Effector memory CD8-positive, alpha-beta T cell (primary cell): ENCODE measurements around the gene ARMC8.
"Not testable (repeated sequence)": the region's sequence is repeated elsewhere in the genome, so short reads cannot be mapped to it uniquely, and the experiment has no call there.

Source experiments
- ATAC-seq: fragments of 150-1000 bp; cut with Tn5 transposase; replicated peaks from 2 replicates; pipeline ENCODE4 v1.10.0; 2021; ENCODE audit warnings: mild to moderate bottlenecking, moderate library complexity
- DNase-seq, 3 experiments: peaks; one replicate each; pipeline ENCODE4 v3.0.0; 2021
- H3K27ac Mint-ChIP-seq, 2 donors: one replicate each; pipeline ENCODE4 v1.8.0; 2022; ENCODE audit warnings: mild to moderate bottlenecking in 2 of 2, mixed read lengths in 2 of 2, moderate library complexity in 2 of 2
- H3K27me3 Mint-ChIP-seq, 2 donors: one replicate each; pipeline ENCODE4 v1.8.0; 2022; ENCODE audit warnings: mixed read lengths in 2 of 2
- H3K36me3 Mint-ChIP-seq: one replicate; pipeline ENCODE4 v1.8.0; 2022; ENCODE audit warnings: mild to moderate bottlenecking, moderate library complexity, mixed read lengths; ENCODE audit not compliant: insufficient read depth
- H3K4me1 Mint-ChIP-seq, 2 donors: one replicate each; pipeline ENCODE4 v1.8.0; 2022; ENCODE audit warnings: low read depth in 2 of 2, mixed read lengths in 2 of 2
- H3K4me3 Mint-ChIP-seq, 2 donors: one replicate each; pipeline ENCODE4 v1.8.0; 2022; ENCODE audit warnings: mild to moderate bottlenecking in 2 of 2, mixed read lengths in 2 of 2, moderate library complexity in 2 of 2
- H3K9me3 Mint-ChIP-seq, 2 donors: one replicate each; pipeline ENCODE4 v1.8.0; 2022; ENCODE audit warnings: mixed read lengths in 2 of 2
- total RNA-seq, 9 experiments: gene quantifications; one replicate each; lab custom pipeline; 2026; lab: John Stamatoyannopoulos, UW

ARMC8 gene, protein sequence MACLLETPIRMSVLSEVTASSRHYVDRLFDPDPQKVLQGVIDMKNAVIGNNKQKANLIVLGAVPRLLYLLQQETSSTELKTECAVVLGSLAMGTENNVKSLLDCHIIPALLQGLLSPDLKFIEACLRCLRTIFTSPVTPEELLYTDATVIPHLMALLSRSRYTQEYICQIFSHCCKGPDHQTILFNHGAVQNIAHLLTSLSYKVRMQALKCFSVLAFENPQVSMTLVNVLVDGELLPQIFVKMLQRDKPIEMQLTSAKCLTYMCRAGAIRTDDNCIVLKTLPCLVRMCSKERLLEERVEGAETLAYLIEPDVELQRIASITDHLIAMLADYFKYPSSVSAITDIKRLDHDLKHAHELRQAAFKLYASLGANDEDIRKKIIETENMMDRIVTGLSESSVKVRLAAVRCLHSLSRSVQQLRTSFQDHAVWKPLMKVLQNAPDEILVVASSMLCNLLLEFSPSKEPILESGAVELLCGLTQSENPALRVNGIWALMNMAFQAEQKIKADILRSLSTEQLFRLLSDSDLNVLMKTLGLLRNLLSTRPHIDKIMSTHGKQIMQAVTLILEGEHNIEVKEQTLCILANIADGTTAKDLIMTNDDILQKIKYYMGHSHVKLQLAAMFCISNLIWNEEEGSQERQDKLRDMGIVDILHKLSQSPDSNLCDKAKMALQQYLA
- total RNA-seq = 64.1 to 100 (median 85.9) reads per million in 9 experiments

DNA sequence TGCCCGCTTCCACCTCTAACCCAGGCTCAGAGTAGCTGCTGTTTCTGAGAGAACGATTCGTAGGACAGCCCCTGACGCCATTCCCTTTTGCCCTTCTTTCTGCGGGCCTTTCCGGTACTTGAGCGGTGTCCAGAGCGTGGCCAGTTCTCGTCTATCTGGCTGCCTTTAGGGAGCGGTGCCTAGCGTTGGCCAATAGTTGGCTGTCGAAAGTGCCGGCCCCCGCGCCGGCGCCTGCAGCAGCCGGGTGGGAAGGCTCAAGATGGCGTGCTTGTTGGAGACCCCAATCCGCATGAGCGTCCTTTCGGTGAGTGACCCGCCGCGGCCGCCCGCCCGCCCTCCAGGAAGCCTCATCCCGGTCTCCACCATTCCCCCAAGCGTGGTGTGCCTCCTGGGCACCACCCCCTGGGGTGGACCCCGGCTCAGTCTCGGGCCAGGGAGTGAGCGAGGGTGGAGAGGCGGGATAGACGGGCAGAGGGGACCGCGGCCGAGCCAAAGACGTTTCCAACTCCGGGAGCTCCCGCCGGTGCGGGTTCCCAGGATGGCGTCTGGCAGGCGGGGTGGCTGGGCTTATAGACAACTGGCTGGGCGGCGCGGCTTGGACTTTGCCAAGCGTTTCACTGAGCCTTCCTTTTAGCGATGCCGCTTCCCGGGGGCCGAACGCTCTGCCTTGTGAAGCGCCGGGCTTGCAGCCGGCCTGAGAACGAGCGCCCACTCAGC lies at the start of gene ARMC8:
TSS of gene ARMC8 (plus strand) at position 6 of the 717 bp plus-strand sequence. CDS start at position 260, 254 bp downstream.
- peak; percentile 55 for ATAC-seq
- Mint-ChIP-seq H3K27me3 (peaks cover 21 to 26% of the 10 kb centered on the region in 2 donors), H3K9me3 (no peaks in the 10 kb centered on the region), H3K27ac (peak within 1 kb of the TSS; percentile 96 to 97), H3K36me3 (peaks cover 7% of the 10 kb centered on the region), H3K4me3 (peak within 1 kb of the TSS; percentile 93 to 96), H3K4me1 (peaks cover 24 to 34% of the 10 kb centered on the region in 2 donors)
- DNase-seq = peak in 2 of 3 experiments; percentile 15 to 16

DNA sequence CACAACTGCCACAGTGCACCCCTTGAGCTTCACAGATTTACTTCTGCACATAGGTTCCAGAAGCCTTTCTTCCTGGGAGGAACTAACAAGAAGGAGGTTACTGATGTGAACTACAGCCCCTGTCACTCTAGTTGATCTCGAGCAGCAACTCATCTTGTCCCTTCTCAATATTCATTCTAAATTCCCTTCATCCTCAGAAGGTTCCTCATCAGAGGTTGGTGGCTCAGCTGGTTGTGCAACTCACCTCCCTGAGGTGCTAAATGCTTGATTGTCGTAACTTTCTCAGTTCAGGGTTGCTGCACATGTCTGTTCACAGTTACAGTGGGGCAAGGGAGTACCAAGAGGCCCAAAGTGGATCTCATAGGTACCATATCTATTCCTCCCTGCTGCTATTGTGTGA lies 49.2 kb upstream of the ARMC8 start:
- DNase-seq (no peak), ATAC-seq (no peak)
- Mint-ChIP-seq H3K9me3 (no peaks in the 10 kb centered on the region), H3K27ac (no peak overlapping the region), H3K36me3 (no peaks in the 10 kb centered on the region), H3K4me3 (no peak overlapping the region), H3K4me1 (no peaks in the 10 kb centered on the region), H3K27me3 (peaks cover 21 to 26% of the 10 kb centered on the region in 2 donors)

DNA sequence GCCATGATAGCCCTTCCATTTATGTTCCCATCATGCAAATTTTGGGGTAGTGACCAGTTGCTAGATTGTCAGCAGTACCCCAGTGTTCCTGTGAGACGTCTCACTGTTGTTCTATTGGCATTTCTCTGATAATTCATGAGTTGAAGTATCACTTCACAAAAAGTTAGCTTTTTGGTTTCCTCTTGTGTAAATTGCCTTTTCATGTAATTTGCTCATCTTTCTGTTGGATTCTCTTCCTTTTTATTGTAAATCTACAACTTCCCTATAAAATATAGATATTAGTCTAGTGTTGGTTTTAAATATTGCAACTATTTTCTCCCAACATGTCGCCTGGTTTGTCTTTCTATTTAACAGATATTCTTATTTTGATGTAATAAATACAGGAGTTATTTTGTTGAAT lies 47.4 kb upstream of the ARMC8 start:
- ATAC-seq (no peak), DNase-seq (no peak)
- Mint-ChIP-seq H3K27ac (no peak overlapping the region), H3K4me1 (no peaks in the 10 kb centered on the region), H3K36me3 (no peaks in the 10 kb centered on the region), H3K27me3 (peaks cover 25 to 26% of the 10 kb centered on the region in 2 donors), H3K9me3 (no peaks in the 10 kb centered on the region), H3K4me3 (no peak overlapping the region)

DNA sequence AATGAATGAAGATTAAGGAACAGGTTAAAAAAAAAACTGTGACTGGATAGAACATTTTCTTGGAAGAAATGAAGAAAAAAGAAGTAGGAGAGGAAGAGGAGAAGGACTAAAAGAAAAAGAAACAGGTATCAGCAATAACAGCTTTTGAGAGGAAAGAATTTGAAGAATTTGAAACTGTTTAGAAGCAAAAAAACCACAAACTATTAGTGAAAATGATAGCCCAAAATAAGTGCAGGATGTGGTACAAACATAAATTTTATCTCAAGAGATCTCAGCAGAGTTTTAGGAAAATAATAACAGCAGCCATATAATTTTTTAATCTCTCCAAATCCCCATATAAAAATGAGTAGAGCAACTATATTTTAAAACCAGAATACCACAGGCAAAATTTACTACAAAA lies 46.2 kb upstream of the ARMC8 start:
- Mint-ChIP-seq H3K27ac (no peak overlapping the region), H3K27me3 (peaks cover 21 to 30% of the 10 kb centered on the region in 2 donors), H3K9me3 (no peaks in the 10 kb centered on the region), H3K4me1 (no peaks in the 10 kb centered on the region), H3K4me3 (no peak overlapping the region), H3K36me3 (no peaks in the 10 kb centered on the region)
- ATAC-seq = no peak
- no peak for DNase-seq

DNA sequence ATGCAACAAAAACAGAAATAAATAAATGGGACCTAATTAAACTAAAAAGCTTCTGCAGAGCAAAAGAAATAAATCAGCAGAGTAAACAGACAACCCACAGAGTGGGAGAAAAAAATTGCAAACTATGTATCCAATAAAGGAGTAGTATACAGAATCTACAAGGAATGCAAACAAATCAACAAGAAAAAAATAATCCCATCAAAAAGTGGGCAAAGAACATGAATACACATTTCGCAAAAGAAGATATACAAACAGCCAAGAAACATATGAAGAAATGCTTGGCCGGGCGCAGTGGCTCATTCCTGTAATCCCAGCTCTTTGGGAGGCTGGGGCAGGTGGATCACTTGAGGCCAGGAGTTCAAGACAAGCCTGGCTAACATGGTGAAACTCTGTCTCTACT lies 44.9 kb upstream of the ARMC8 start:
- DNase-seq, H3K9me3 Mint-ChIP-seq, H3K4me1 Mint-ChIP-seq, H3K27ac Mint-ChIP-seq, ATAC-seq, H3K36me3 Mint-ChIP-seq, H3K4me3 Mint-ChIP-seq: not testable (repeated sequence)
- H3K27me3 Mint-ChIP-seq = peaks cover 21 to 34% of the 10 kb centered on the region in 2 donors

DNA sequence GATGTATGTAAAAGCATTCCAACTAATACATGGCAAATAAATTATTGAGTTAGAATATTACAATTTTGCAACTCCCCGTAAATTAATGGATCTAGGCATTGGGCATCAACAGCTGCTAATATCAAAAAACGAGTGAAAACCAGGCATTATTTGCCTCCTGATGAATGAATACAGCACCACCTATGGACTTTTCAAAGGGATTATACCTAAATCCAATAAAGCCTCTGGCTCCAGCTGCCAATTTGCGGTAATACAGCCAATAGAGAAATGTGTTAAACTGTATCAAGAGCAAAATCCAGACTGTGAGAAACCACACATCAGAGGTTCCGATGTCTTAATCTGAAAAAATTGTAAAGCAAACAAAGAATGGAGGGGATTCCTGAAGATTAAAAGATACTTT lies 38.6 kb upstream of the ARMC8 start:
- H3K36me3 Mint-ChIP-seq = no peaks in the 10 kb centered on the region
- no peak overlapping the region for H3K4me3 Mint-ChIP-seq
- H3K27me3 Mint-ChIP-seq = peaks cover 0 to 8% of the 10 kb centered on the region in 2 donors
- no peaks in the 10 kb centered on the region for H3K4me1 Mint-ChIP-seq
- H3K9me3 Mint-ChIP-seq = no peaks in the 10 kb centered on the region
- ATAC-seq = no peak
- H3K27ac Mint-ChIP-seq = no peak overlapping the region
- DNase-seq = no peak

DNA sequence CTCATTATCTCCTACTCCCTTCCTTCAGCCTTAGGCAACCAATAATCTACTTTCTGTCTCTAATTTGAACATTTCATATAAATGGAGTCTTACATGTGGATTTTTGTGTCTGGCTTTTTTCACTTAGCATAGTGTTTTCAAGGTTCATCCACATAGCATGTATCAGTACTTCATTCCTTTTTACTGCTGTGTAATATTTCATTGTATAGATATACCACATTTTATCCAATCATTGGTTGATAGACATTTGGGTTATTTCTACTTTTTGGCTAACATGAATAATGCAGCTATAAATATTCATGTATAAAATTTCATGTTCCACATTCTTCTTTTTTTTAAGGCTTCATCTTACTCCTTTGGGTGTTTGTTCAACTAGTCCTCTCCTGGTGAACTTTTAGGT lies 32.6 kb upstream of the ARMC8 start:
- ATAC-seq = no peak
- no peak overlapping the region for H3K27ac Mint-ChIP-seq
- H3K4me1 Mint-ChIP-seq = no peaks in the 10 kb centered on the region

DNA sequence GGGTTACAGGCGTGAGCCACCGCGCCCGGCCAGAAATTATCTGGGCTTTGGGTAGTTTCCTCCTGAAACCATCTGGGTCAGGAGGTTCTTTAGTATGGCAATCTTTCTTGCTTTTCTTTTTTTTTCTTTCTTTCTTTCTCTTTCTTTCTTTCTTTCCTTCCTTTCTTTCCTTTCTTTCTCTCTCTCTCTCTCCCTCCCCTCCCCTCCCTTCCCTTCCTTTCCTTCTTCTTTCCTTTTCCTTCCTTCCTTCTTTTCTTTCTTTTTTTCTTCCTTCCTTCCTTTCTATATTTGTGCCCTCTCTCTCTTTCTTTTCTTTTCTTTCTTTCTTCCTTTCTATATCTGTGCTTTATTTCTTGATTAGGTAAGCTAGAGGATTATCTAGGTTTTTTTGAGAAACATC lies 29.4 kb upstream of the ARMC8 start:
- Mint-ChIP-seq H3K27ac (no peak overlapping the region), H3K27me3 (no peaks in the 10 kb centered on the region), H3K9me3 (peaks cover 0 to 1% of the 10 kb centered on the region in 2 donors), H3K36me3 (peaks cover 28% of the 10 kb centered on the region), H3K4me3 (no peak overlapping the region), H3K4me1 (no peaks in the 10 kb centered on the region)
- DNase-seq (no peak), ATAC-seq (no peak)

More for the DNA sequence above, 32.6 kb upstream of the ARMC8 start:
- peaks cover 3% of the 10 kb centered on the region for H3K36me3 Mint-ChIP-seq
- no peak overlapping the region for H3K4me3 Mint-ChIP-seq
- no peaks in the 10 kb centered on the region for H3K27me3 Mint-ChIP-seq
- H3K9me3 Mint-ChIP-seq = peaks cover 0 to 1% of the 10 kb centered on the region in 2 donors
- DNase-seq = no peak

DNA sequence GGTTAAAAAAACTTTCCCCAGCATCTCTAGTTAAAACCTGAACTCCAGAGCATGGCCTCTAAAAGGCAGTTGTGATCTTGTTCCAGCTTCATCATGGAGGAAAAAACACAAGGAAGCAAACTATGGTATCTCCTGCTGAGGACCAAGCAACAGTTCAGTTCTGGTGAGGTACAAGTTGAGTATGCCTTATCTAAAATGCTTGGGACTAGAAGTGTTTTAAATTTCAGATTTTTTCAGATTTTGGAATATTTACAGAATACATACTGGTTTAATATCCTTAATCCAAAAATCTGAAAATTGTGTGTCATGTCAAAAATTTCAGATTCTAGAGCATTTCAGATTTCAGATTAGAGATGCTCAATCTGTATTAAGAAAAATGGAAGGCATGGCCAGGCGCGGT lies 22.0 kb upstream of the ARMC8 start:
- Mint-ChIP-seq H3K27ac (no peak overlapping the region), H3K4me1 (peaks cover 5% of the 10 kb centered on the region in 2 donors), H3K9me3 (no peaks in the 10 kb centered on the region), H3K36me3 (peaks cover 79% of the 10 kb centered on the region), H3K4me3 (no peak overlapping the region), H3K27me3 (no peaks in the 10 kb centered on the region)
- DNase-seq (no peak), ATAC-seq (no peak)

DNA sequence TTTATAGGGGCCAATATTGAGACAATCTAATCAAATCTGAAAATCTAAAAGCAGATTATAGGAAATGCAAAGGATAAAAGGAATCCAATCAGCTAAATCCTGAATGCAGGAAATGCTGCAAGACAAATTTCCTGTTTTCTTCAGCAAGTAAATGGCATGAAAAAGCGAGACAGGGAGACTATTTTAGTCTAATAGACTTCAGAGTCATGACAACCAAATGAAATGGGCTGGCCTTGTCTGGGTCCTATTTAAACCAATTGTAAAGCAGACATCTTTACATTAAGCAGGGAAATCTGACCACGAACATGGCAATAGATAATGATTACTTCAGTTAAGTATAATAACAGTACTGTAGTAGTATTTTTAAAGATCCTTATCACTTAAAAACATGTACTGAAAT lies 14.5 kb upstream of the ARMC8 start:
- Mint-ChIP-seq H3K9me3 (no peaks in the 10 kb centered on the region), H3K27ac (peak overlapping the region; percentile 20 to 44), H3K27me3 (no peaks in the 10 kb centered on the region), H3K4me1 (peaks cover 22 to 39% of the 10 kb centered on the region in 2 donors), H3K36me3 (peaks cover 58% of the 10 kb centered on the region), H3K4me3 (peak overlapping the region in 1 of 2 donors; percentile 96)
- no peak for ATAC-seq
- no peak for DNase-seq

DNA sequence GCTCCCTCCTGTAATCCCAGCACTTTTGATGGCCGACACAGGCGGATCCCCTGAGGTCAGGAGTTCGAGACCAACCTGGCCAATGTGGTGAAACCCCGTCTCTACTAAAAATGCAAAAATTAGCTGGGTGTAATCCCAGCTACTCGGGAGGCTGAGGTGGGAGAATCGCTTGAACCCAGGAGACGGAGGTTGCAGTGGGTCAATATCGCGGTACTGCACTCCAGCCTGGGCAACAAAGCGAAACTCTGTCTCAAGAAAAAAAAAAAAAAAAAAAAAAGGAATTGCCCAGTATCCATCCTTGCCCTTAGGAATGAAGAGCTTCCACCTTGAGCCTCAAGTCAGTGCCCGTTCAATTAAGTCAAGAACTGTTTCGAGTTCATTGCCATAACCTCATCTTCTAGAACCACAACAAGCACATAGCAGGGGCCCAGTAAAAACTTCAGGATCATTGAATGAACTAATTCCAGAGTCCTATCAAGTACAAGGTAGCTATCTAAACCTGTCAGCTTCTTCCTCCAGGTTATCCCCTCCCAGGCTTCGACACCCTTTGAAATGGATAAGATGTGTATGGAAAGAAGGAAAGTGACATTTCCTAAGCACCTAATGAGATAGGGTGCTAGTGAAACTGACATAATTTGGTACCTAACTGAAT lies 13.2 kb upstream of the ARMC8 start:
- H3K4me1 Mint-ChIP-seq = peaks cover 22 to 39% of the 10 kb centered on the region in 2 donors
- peaks cover 45% of the 10 kb centered on the region for H3K36me3 Mint-ChIP-seq
- ATAC-seq = peak; percentile 4
- DNase-seq = peak in 1 of 3 experiments; percentile 3
- peaks cover 0 to 8% of the 10 kb centered on the region in 2 donors for H3K27me3 Mint-ChIP-seq
- H3K27ac Mint-ChIP-seq = peak overlapping the region; percentile 94 to 95
- no peaks in the 10 kb centered on the region for H3K9me3 Mint-ChIP-seq
- peak overlapping the region; percentile 92 to 96 for H3K4me3 Mint-ChIP-seq

DNA sequence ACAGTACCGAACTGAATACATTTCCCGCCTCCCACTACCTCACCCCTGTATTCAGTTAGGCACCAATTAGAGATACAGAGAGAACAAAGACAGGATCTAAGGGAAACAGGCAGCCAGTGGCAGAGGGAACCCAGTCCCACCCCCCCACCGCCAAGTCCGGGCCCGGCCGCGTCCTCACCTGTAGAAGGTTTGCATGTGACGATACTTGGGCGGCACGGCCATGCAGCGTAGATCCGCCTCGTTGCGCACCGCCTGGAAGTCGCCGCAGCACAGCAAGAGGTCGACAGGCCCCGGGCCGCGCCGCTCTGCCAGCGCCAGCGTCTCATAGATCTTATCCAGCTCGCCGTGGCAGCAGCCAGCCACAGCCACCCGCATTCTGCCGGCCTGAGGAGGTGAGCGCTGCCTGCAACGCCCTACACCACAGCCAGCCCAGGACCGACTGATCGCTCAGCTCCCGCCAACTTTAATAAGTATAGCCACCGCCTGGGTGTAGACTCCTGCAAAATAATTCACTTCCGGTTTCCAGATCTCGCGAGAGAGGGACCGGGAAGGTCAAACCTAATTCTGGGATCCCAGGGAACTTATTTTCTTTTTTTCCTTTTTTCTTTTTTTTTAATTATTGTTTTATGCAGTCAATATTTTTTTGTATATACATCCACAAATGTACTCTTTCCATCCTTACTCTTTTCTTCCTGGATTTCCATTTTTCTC lies 12.5 kb upstream of the ARMC8 start, which contains the start of gene DBR1:
TSS of gene DBR1 (minus strand) at position 501 of the 711 bp plus-strand sequence. CDS start at position 375, 126 bp downstream.
- H3K36me3 Mint-ChIP-seq = peaks cover 41% of the 10 kb centered on the region
- peak; percentile 88 for ATAC-seq
- H3K9me3 Mint-ChIP-seq = no peaks in the 10 kb centered on the region
- H3K4me3 Mint-ChIP-seq = peak within 1 kb of the TSS; percentile 92 to 96
- peaks cover 0 to 9% of the 10 kb centered on the region in 2 donors for H3K27me3 Mint-ChIP-seq
- peak within 1 kb of the TSS; percentile 94 to 95 for H3K27ac Mint-ChIP-seq
- DNase-seq = peak; percentile 72 to 75 (median 73)
- H3K4me1 Mint-ChIP-seq = peaks cover 22 to 39% of the 10 kb centered on the region in 2 donors
